Neural cell (in vitro differentiated cells): ENCODE results near the gene CACNG8. TPM values are rescaled to one million over a fixed set of nuclear protein-coding genes. Genes with fewer than 3 reads are reported as not detected.
"Not testable (repeated sequence)": the region's sequence is repeated elsewhere in the genome, so short reads cannot be mapped to it uniquely, and the experiment has no call there.

Experiments
- H2AFZ ChIP-seq: fragments of 200-600, 300-800 bp; sonication (generic), shearing (Covaris generic); 2 replicates; pipeline ENCODE4 v1.6.0; 2014; ENCODE audit warnings: low read depth, mild to moderate bottlenecking, antibody characterized with exemption, low read length, moderate library complexity
- H3F3A ChIP-seq: fragments of 200-600 bp; shearing (Covaris generic); 2 replicates; pipeline ENCODE4 v1.6.1; 2016; ENCODE audit warnings: mild to moderate bottlenecking, moderate library complexity, mixed read lengths, antibody characterized with exemption, low read length; ENCODE audit not compliant: insufficient read depth, poor library complexity, severe bottlenecking
- H3K27ac ChIP-seq: fragments of 200-600, 300-800 bp; sonication (generic), shearing (Covaris generic); 2 replicates; pipeline ENCODE4 v1.5.1; 2014; ENCODE audit warnings: mild to moderate bottlenecking, low read length, moderate library complexity
- H3K27me3 ChIP-seq: fragments of 300-800, 200-600 bp; sonication (generic), shearing (Covaris generic); 2 replicates; pipeline ENCODE4 v1.6.0; 2014; ENCODE audit warnings: mild to moderate bottlenecking, low read depth, low read length, moderate library complexity; ENCODE audit not compliant: insufficient read depth
- H3K36me3 ChIP-seq: fragments of 300-800, 200-600 bp; sonication (generic), shearing (Covaris generic); 2 replicates; pipeline ENCODE4 v1.5.1; 2014; ENCODE audit warnings: mild to moderate bottlenecking, antibody characterized with exemption, low read length, moderate library complexity; ENCODE audit not compliant: insufficient read depth
- H3K4me2 ChIP-seq: fragments of 300-800, 200-600 bp; sonication (generic), shearing (Covaris generic); 2 replicates; pipeline ENCODE4 v1.6.0; 2014; ENCODE audit warnings: mild to moderate bottlenecking, low read length
- H3K4me3 ChIP-seq: fragments of 300-800, 200-600 bp; sonication (generic), shearing (Covaris generic); 2 replicates; pipeline ENCODE4 v1.5.1; 2014; ENCODE audit warnings: mild to moderate bottlenecking, low read length, moderate library complexity
- H3K79me2 ChIP-seq: fragments of 200-600 bp; shearing (Covaris generic); replicated peaks from 2 replicates; pipeline ENCODE4 v1.6.0; 2014; ENCODE audit warnings: mild to moderate bottlenecking, low read length, moderate library complexity; ENCODE audit not compliant: insufficient read depth
- H3K9ac ChIP-seq: fragments of 300-800, 200-600 bp; sonication (generic), shearing (Covaris generic); 2 replicates; pipeline ENCODE4 v1.6.1; 2016; ENCODE audit warnings: mild to moderate bottlenecking, low read length, mixed read lengths
- H3K9me2 ChIP-seq: fragments of 200-600 bp; shearing (Covaris generic); 2 replicates; pipeline ENCODE4 v1.6.1; 2016; ENCODE audit warnings: mild to moderate bottlenecking, low read length, mixed read lengths; ENCODE audit not compliant: insufficient read depth
- H3K9me3 ChIP-seq: fragments of 200-600, 300-800 bp; sonication (generic), shearing (Covaris generic); 2 replicates; pipeline ENCODE4 v1.6.1; 2016; ENCODE audit warnings: mild to moderate bottlenecking, mixed run types, low read length, moderate library complexity, mixed read lengths
- H4K20me1 ChIP-seq: fragments of 200-600 bp; shearing (Covaris generic); 2 replicates; pipeline ENCODE4 v1.6.1; 2016; ENCODE audit warnings: mild to moderate bottlenecking, mixed run types; ENCODE audit not compliant: insufficient read depth
- CTCF ChIP-seq: fragments of 450-650 bp; IDR thresholded peaks from 2 replicates; pipeline ENCODE4 v1.5.1; 2014; ENCODE audit warnings: antibody characterized with exemption, mild to moderate bottlenecking, moderate library complexity; ENCODE audit not compliant: poor library complexity, severe bottlenecking
- EP300 ChIP-seq: fragments of 450-650 bp; conservative IDR thresholded peaks from 2 replicates; pipeline ENCODE4 v1.6.1; 2014; ENCODE audit warnings: antibody characterized with exemption, mild to moderate bottlenecking, moderate library complexity; ENCODE audit not compliant: poor library complexity, severe bottlenecking
- EZH2 ChIP-seq: fragments of 200-600, 300-800 bp; shearing (Covaris generic), sonication (generic); IDR thresholded peaks from 2 replicates; pipeline ENCODE4 v1.6.1; 2014; ENCODE audit warnings: antibody characterized with exemption, low read length, borderline replicate concordance, mild to moderate bottlenecking; ENCODE audit not compliant: insufficient read depth, poor library complexity, severe bottlenecking
- MXI1 ChIP-seq: fragments of 450-650 bp; conservative IDR thresholded peaks from 2 replicates; pipeline ENCODE4 v1.6.1; 2014; ENCODE audit warnings: antibody characterized with exemption, mild to moderate bottlenecking; ENCODE audit not compliant: poor library complexity, severe bottlenecking
- POLR2AphosphoS5 ChIP-seq: IDR thresholded peaks from 2 replicates; pipeline ENCODE4 v1.6.1; 2012
- RAD21 ChIP-seq: fragments of 450-650 bp; conservative IDR thresholded peaks from 2 replicates; pipeline ENCODE4 v1.6.1; 2014; ENCODE audit warnings: antibody characterized with exemption, mild to moderate bottlenecking, moderate library complexity
- REST ChIP-seq: IDR thresholded peaks from 2 replicates; pipeline ENCODE4 v1.6.1; 2012; ENCODE audit warnings: borderline replicate concordance
- SMC3 ChIP-seq: fragments of 450-650 bp; conservative IDR thresholded peaks from 2 replicates; pipeline ENCODE4 v1.6.1; 2014; ENCODE audit warnings: antibody characterized with exemption, mild to moderate bottlenecking, moderate library complexity; ENCODE audit not compliant: poor library complexity
- polyA plus RNA-seq: library from polyadenylated mRNA; depleted of rRNA; stranded (reverse); fragments of >200 nt; gene quantifications from 2 replicates; pipeline ENCODE4 v1.2.3, GENCODE V29; 2014
- small RNA-seq, 3 experiments: library from RNA; depleted of rRNA; stranded (forward); fragments of <200 nt; gene quantifications; one replicate each; pipeline ENCODE3, GENCODE V24; 2012

The CACNG8 gene
- polyA plus RNA-seq, 1 donor from 2014 or later = 3.3 TPM

GRCh38 chr19:54035215-54036178 is 72.8 kb downstream of the CACNG8 start:
- TF ChIP-seq SMC3 (no peak), REST (no peak), MXI1 (no peak), RAD21 (no peak), EP300 (no peak), CTCF (no peak), EZH2 (no peak), POLR2AphosphoS5 (no peak)
- H3K4me2 ChIP-seq = no peak overlapping the region
- H3K4me3 ChIP-seq = no peak overlapping the region
- H3K79me2 ChIP-seq = no peaks in the 10 kb centered on the region
- H2AFZ ChIP-seq = no peak overlapping the region
- H3K9ac ChIP-seq = no peak overlapping the region
- H3K27me3 ChIP-seq = no peaks in the 10 kb centered on the region
- no peak overlapping the region for H3K27ac ChIP-seq
- no peaks in the 10 kb centered on the region for H4K20me1 ChIP-seq
- no peaks in the 10 kb centered on the region for H3K9me2 ChIP-seq
- H3K9me3 ChIP-seq = no peaks in the 10 kb centered on the region
- no peaks in the 10 kb centered on the region for H3F3A ChIP-seq
- H3K36me3 ChIP-seq = no peaks in the 10 kb centered on the region

- not testable (repeated sequence) for H3K27me3 ChIP-seq, H3K79me2 ChIP-seq, H3K9me3 ChIP-seq, H3K36me3 ChIP-seq, H3K4me3 ChIP-seq, H3K4me2 ChIP-seq, H3K9ac ChIP-seq, H2AFZ ChIP-seq, H4K20me1 ChIP-seq, H3K27ac ChIP-seq, H3F3A ChIP-seq, H3K9me2 ChIP-seq
Measured at GRCh38 chr19:54036542-54036941, 73.8 kb downstream of the CACNG8 start.

Small RNA genes within 50 kb of the gene (small RNA-seq; reads per million reads assigned to genes)
- gene AC012314.20 = 0 reads per million in 3 experiments

Other genes with a start within 250 kb of the CACNG8 start
- not detected in 2 replicates for gene NLRP12, start 138.6 kb upstream of the CACNG8 start, polyA plus RNA-seq
- 2.5 and 4.5 TPM in 2 replicates for gene MYADM, start 95.1 kb upstream of the CACNG8 start, polyA plus RNA-seq
- gene PRKCG, start 80.7 kb upstream of the CACNG8 start, polyA plus RNA-seq = 0.99 and 2.2 TPM in 2 replicates
- gene CACNG7, start 53.7 kb upstream of the CACNG8 start, polyA plus RNA-seq = 27.8 and 37.0 TPM in 2 replicates
- gene CACNG6, start 28.7 kb downstream of the CACNG8 start, polyA plus RNA-seq = 0.28 and 0.60 TPM in 2 replicates
- not detected in 2 replicates for gene VSTM1, start 101.0 kb downstream of the CACNG8 start, polyA plus RNA-seq
- not detected in 2 replicates for gene TARM1, start 118.4 kb downstream of the CACNG8 start, polyA plus RNA-seq
- 0.20 TPM in 1 of 2 replicates, not detected in the other for gene OSCAR, start 137.9 kb downstream of the CACNG8 start, polyA plus RNA-seq
- gene NDUFA3, start 139.9 kb downstream of the CACNG8 start, polyA plus RNA-seq = 21.4 and 62.8 TPM in 2 replicates
- gene TFPT, start 152.7 kb downstream of the CACNG8 start, polyA plus RNA-seq = 24.3 and 28.0 TPM in 2 replicates
- 73.5 and 76.6 TPM in 2 replicates for gene PRPF31, start 152.8 kb downstream of the CACNG8 start, polyA plus RNA-seq
- gene CNOT3, start 174.8 kb downstream of the CACNG8 start, polyA plus RNA-seq = 3.8 and 7.6 TPM in 2 replicates
- gene LENG1, start 196.8 kb downstream of the CACNG8 start, polyA plus RNA-seq = 14.0 and 17.0 TPM in 2 replicates
- gene TMC4, start 210.2 kb downstream of the CACNG8 start, polyA plus RNA-seq = 0.15 and 2.2 TPM in 2 replicates
- gene MBOAT7, start 226.6 kb downstream of the CACNG8 start, polyA plus RNA-seq = 19.0 and 25.1 TPM in 2 replicates
- 113 and 130 TPM in 2 replicates for gene TSEN34, start 228.4 kb downstream of the CACNG8 start, polyA plus RNA-seq
- gene RPS9, start 237.9 kb downstream of the CACNG8 start, polyA plus RNA-seq = 1,693 and 1,965 TPM in 2 replicates